ENCODE results near the gene CDK15.

Gene CDK15

GRCh38 chr2:201775326-201775725 lies 31.0 kb upstream of the CDK15 start:
- H3K36me3 ChIP-seq (ENCODE audit: control insufficient read depth, insufficient read depth, low read length): no peaks in the 10 kb centered on the region; the same call in 1 of the 2 replicates
- H3K27ac ChIP-seq (ENCODE audit: low read depth, low read length): no peak overlapping the region
- no peaks in the 10 kb centered on the region for H3K9me3 ChIP-seq (ENCODE audit: control insufficient read depth, insufficient read depth, low read depth, low read length)
- H3K27me3 ChIP-seq (ENCODE audit: control insufficient read depth, insufficient read depth, low read length): no peaks in the 10 kb centered on the region
- no peak overlapping the region for H3K4me3 ChIP-seq (ENCODE audit: low read depth, low read length)
- H3K4me1 ChIP-seq (ENCODE audit: control insufficient read depth, insufficient read depth, low read length): peaks cover 62% of the 10 kb centered on the region
- no peak overlapping the region for H3K9ac ChIP-seq (ENCODE audit: low read length)

GRCh38 chr2:201777043-201777442 lies 29.3 kb upstream of the CDK15 start:
- Histone ChIP-seq H3K9ac (ENCODE audit: low read length) (no peak overlapping the region), H3K9me3 (ENCODE audit: control insufficient read depth, insufficient read depth, low read depth, low read length) (no peaks in the 10 kb centered on the region), H3K27me3 (ENCODE audit: control insufficient read depth, insufficient read depth, low read length) (no peaks in the 10 kb centered on the region), H3K36me3 (ENCODE audit: control insufficient read depth, insufficient read depth, low read length) (no peaks in the 10 kb centered on the region), H3K27ac (ENCODE audit: low read depth, low read length) (no peak overlapping the region), H3K4me3 (ENCODE audit: low read depth, low read length) (no peak overlapping the region), H3K4me1 (ENCODE audit: control insufficient read depth, insufficient read depth, low read length) (peaks cover 59% of the 10 kb centered on the region)

- no peaks in the 10 kb centered on the region for H3K27me3 ChIP-seq (ENCODE audit: control insufficient read depth, insufficient read depth, low read length)
- H3K4me1 ChIP-seq (ENCODE audit: control insufficient read depth, insufficient read depth, low read length): peaks cover 57% of the 10 kb centered on the region
- H3K36me3 ChIP-seq (ENCODE audit: control insufficient read depth, insufficient read depth, low read length): no peaks in the 10 kb centered on the region
- H3K9me3 ChIP-seq (ENCODE audit: control insufficient read depth, insufficient read depth, low read depth, low read length): no peaks in the 10 kb centered on the region
- no peak overlapping the region for H3K27ac ChIP-seq (ENCODE audit: low read depth, low read length)
- no peak overlapping the region for H3K9ac ChIP-seq (ENCODE audit: low read length)
- H3K4me3 ChIP-seq (ENCODE audit: low read depth, low read length): no peak overlapping the region; the same call in 1 of the 2 replicates
Measured at GRCh38 chr2:201777869-201778268, 28.5 kb upstream of the CDK15 start.

GRCh38 chr2:201779901-201780673 lies 26.2 kb upstream of the CDK15 start:
- peak overlapping the region; percentile 83 for H3K27ac ChIP-seq (ENCODE audit: low read depth, low read length)
- peak overlapping the region; percentile 87 for H3K9ac ChIP-seq (ENCODE audit: low read length)
- no peaks in the 10 kb centered on the region for H3K36me3 ChIP-seq (ENCODE audit: control insufficient read depth, insufficient read depth, low read length)
- peak overlapping the region; percentile 87 for H3K4me3 ChIP-seq (ENCODE audit: low read depth, low read length)
- H3K27me3 ChIP-seq (ENCODE audit: control insufficient read depth, insufficient read depth, low read length): no peaks in the 10 kb centered on the region
- H3K9me3 ChIP-seq (ENCODE audit: control insufficient read depth, insufficient read depth, low read depth, low read length): no peaks in the 10 kb centered on the region
- H3K4me1 ChIP-seq (ENCODE audit: control insufficient read depth, insufficient read depth, low read length): peaks cover 43% of the 10 kb centered on the region

- H3K27ac ChIP-seq (ENCODE audit: low read depth, low read length): peak within 1 kb of the TSS; percentile 83
- H3K4me1 ChIP-seq (ENCODE audit: control insufficient read depth, insufficient read depth, low read length): peaks cover 38% of the 10 kb centered on the region
- H3K9ac ChIP-seq (ENCODE audit: low read length): peak within 1 kb of the TSS; percentile 87
- H3K4me3 ChIP-seq (ENCODE audit: low read depth, low read length): peak within 1 kb of the TSS; percentile 87
- no peaks in the 10 kb centered on the region for H3K9me3 ChIP-seq (ENCODE audit: control insufficient read depth, insufficient read depth, low read depth, low read length)
- H3K27me3 ChIP-seq (ENCODE audit: control insufficient read depth, insufficient read depth, low read length): no peaks in the 10 kb centered on the region
- H3K36me3 ChIP-seq (ENCODE audit: control insufficient read depth, insufficient read depth, low read length): no peaks in the 10 kb centered on the region
Measured at GRCh38 chr2:201780674-201781493, 25.5 kb upstream of the CDK15 start, which contains the start of gene ALS2. TSS of gene ALS2 (minus strand) at chr2:201780933. CDS start at chr2:201768885, 12,048 bp downstream.

GRCh38 chr2:201781557-201782051 lies 24.7 kb upstream of the CDK15 start:
- peaks cover 32% of the 10 kb centered on the region for H3K4me1 ChIP-seq (ENCODE audit: control insufficient read depth, insufficient read depth, low read length)
- H3K27ac ChIP-seq (ENCODE audit: low read depth, low read length): 0 out of 2 replicates have a peak overlapping the region, but pooled peaks have one; percentile 83
- no peaks in the 10 kb centered on the region for H3K27me3 ChIP-seq (ENCODE audit: control insufficient read depth, insufficient read depth, low read length)
- H3K9ac ChIP-seq (ENCODE audit: low read length): peak overlapping the region; percentile 87
- H3K9me3 ChIP-seq (ENCODE audit: control insufficient read depth, insufficient read depth, low read depth, low read length): no peaks in the 10 kb centered on the region
- H3K4me3 ChIP-seq (ENCODE audit: low read depth, low read length): peak overlapping the region; percentile 87
- H3K36me3 ChIP-seq (ENCODE audit: control insufficient read depth, insufficient read depth, low read length): no peaks in the 10 kb centered on the region

- H3K4me1 ChIP-seq (ENCODE audit: control insufficient read depth, insufficient read depth, low read length): peaks cover 8% of the 10 kb centered on the region; the same call in 1 of the 2 replicates
- no peaks in the 10 kb centered on the region for H3K36me3 ChIP-seq (ENCODE audit: control insufficient read depth, insufficient read depth, low read length)
- H3K9ac ChIP-seq (ENCODE audit: low read length): no peak overlapping the region
- H3K4me3 ChIP-seq (ENCODE audit: low read depth, low read length): no peak overlapping the region
- H3K27me3 ChIP-seq (ENCODE audit: control insufficient read depth, insufficient read depth, low read length): no peaks in the 10 kb centered on the region
- H3K9me3 ChIP-seq (ENCODE audit: control insufficient read depth, insufficient read depth, low read depth, low read length): no peaks in the 10 kb centered on the region
- no peak overlapping the region for H3K27ac ChIP-seq (ENCODE audit: low read depth, low read length)
Measured at GRCh38 chr2:201784563-201784962, 21.8 kb upstream of the CDK15 start.

GRCh38 chr2:201785135-201785534 lies 21.2 kb upstream of the CDK15 start:
- Histone ChIP-seq H3K4me1 (ENCODE audit: control insufficient read depth, insufficient read depth, low read length) (peaks cover 4% of the 10 kb centered on the region; the same call in 1 of the 2 replicates), H3K36me3 (ENCODE audit: control insufficient read depth, insufficient read depth, low read length) (no peaks in the 10 kb centered on the region), H3K27me3 (ENCODE audit: control insufficient read depth, insufficient read depth, low read length) (no peaks in the 10 kb centered on the region), H3K27ac (ENCODE audit: low read depth, low read length) (no peak overlapping the region), H3K9me3 (ENCODE audit: control insufficient read depth, insufficient read depth, low read depth, low read length) (no peaks in the 10 kb centered on the region), H3K9ac (ENCODE audit: low read length) (no peak overlapping the region), H3K4me3 (ENCODE audit: low read depth, low read length) (no peak overlapping the region)

- no peak overlapping the region for H3K27ac ChIP-seq (ENCODE audit: low read depth, low read length)
- H3K9me3 ChIP-seq (ENCODE audit: control insufficient read depth, insufficient read depth, low read depth, low read length): no peaks in the 10 kb centered on the region
- no peaks in the 10 kb centered on the region for H3K36me3 ChIP-seq (ENCODE audit: control insufficient read depth, insufficient read depth, low read length)
- no peaks in the 10 kb centered on the region for H3K27me3 ChIP-seq (ENCODE audit: control insufficient read depth, insufficient read depth, low read length)
- peaks cover 4% of the 10 kb centered on the region; the same call in 1 of the 2 replicates for H3K4me1 ChIP-seq (ENCODE audit: control insufficient read depth, insufficient read depth, low read length)
- H3K4me3 ChIP-seq (ENCODE audit: low read depth, low read length): no peak overlapping the region
- H3K9ac ChIP-seq (ENCODE audit: low read length): no peak overlapping the region
Measured at GRCh38 chr2:201786471-201786870, 19.9 kb upstream of the CDK15 start.

GRCh38 chr2:201788371-201788770 lies 18.0 kb upstream of the CDK15 start:
- Histone ChIP-seq H3K9ac (ENCODE audit: low read length) (no peak overlapping the region), H3K4me3 (ENCODE audit: low read depth, low read length) (no peak overlapping the region), H3K27ac (ENCODE audit: low read depth, low read length) (no peak overlapping the region), H3K9me3 (ENCODE audit: control insufficient read depth, insufficient read depth, low read depth, low read length) (no peaks in the 10 kb centered on the region), H3K4me1 (ENCODE audit: control insufficient read depth, insufficient read depth, low read length) (no peaks in the 10 kb centered on the region), H3K36me3 (ENCODE audit: control insufficient read depth, insufficient read depth, low read length) (no peaks in the 10 kb centered on the region), H3K27me3 (ENCODE audit: control insufficient read depth, insufficient read depth, low read length) (no peaks in the 10 kb centered on the region)

GRCh38 chr2:201789395-201789794 lies 16.9 kb upstream of the CDK15 start:
- no peaks in the 10 kb centered on the region for H3K4me1 ChIP-seq (ENCODE audit: control insufficient read depth, insufficient read depth, low read length)
- H3K36me3 ChIP-seq (ENCODE audit: control insufficient read depth, insufficient read depth, low read length): no peaks in the 10 kb centered on the region
- H3K9me3 ChIP-seq (ENCODE audit: control insufficient read depth, insufficient read depth, low read depth, low read length): no peaks in the 10 kb centered on the region
- H3K4me3 ChIP-seq (ENCODE audit: low read depth, low read length): no peak overlapping the region
- no peaks in the 10 kb centered on the region for H3K27me3 ChIP-seq (ENCODE audit: control insufficient read depth, insufficient read depth, low read length)
- no peak overlapping the region for H3K27ac ChIP-seq (ENCODE audit: low read depth, low read length)
- no peak overlapping the region for H3K9ac ChIP-seq (ENCODE audit: low read length)

Data from HUES6 (cell line).